ENCODE results near the gene APMAP. TPM values are rescaled to one million over a fixed set of nuclear protein-coding genes. Genes with fewer than 3 reads are reported as not detected.

The APMAP gene
- total and polyA plus RNA-seq, 2 of the 13 experiments (the other 11 are each of a cell fraction or from before 2014, with no cell fraction given): 168 to 214 TPM

DNA sequence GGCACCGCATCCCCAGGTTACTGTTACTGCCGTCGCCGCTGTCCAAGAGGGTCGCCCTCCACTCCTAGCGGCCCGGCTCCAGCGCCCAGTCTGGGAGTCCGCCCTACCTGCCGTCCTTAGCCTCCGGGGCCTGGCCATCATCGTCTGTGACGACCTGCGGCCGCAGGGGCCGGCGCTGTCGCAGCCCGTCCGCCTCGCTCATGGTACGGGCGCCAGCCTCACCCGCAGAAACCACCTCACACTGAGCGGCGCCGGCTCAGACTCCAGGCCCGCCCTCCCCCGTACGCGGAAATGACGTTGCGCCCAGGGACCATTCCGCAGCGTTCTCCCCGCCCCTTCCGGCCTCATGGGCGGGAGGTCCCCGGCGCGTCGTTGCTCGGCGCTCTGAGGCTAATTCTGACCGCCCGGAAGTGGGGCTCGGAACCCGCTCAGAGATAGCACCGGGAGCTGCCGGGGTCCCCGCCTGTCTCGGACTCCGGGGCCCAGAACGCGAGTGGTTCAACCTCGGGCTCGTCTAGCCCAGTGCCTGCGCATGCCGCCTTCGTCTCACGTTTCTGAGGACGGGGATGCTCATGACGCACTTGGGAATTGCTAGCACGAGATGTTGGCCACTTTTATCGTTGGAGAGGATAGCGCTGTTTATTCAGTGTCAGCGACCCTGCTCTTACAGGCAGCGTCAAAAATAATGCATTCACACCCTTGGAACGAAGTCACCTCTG, at the start of gene APMAP (continued):
- TF ChIP-seq BORCS8-MEF2B (CRISPR knock-in tag; IDR thresholded peaks at IDR 0.05) (peak; percentile 96), ELF4 (CRISPR knock-in tag; IDR thresholded peaks at IDR 0.05; ENCODE audit: borderline replicate concordance) (peak; percentile 94), ZNF598 (CRISPR knock-in tag; IDR thresholded peaks at IDR 0.05; ENCODE audit: borderline replicate concordance) (peak; percentile 99), MAFF (IDR thresholded peaks at IDR 0.05; ENCODE audit: low read depth, low read length) (no peak), ZMAT3 (CRISPR knock-in tag; conservative IDR thresholded peaks at IDR 0.05) (peak; percentile 98), ASH2L (IDR thresholded peaks at IDR 0.05; ENCODE audit: insufficient read length, low read depth, low read length) (peak; percentile 98), ZNF441 (CRISPR knock-in tag; IDR thresholded peaks at IDR 0.05; ENCODE audit: borderline replicate concordance) (peak; percentile 95), ZNF780A (CRISPR knock-in tag; IDR thresholded peaks at IDR 0.05) (no peak), BCLAF1 (IDR thresholded peaks at IDR 0.05) (no peak), XBP1 (CRISPR knock-in tag; IDR thresholded peaks at IDR 0.05) (peak; percentile 67; the same call in 1 of the 2 replicates), ZNF562 (CRISPR knock-in tag; IDR thresholded peaks at IDR 0.05; ENCODE audit: borderline replicate concordance) (no peak), ZNF766 (CRISPR knock-in tag; IDR thresholded peaks at IDR 0.05; ENCODE audit: borderline replicate concordance) (peak; percentile 98), SIN3B (IDR thresholded peaks at IDR 0.05; ENCODE audit: low read length) (peak; percentile 57; the same call in 1 of the 2 replicates), ZNF577 (CRISPR knock-in tag; IDR thresholded peaks at IDR 0.05; ENCODE audit: borderline replicate concordance, low read depth) (no peak), JUNB (CRISPR knock-in tag; IDR thresholded peaks at IDR 0.05; ENCODE audit: borderline replicate concordance) (no peak), ZNF784 (CRISPR knock-in tag; IDR thresholded peaks at IDR 0.05; ENCODE audit: borderline replicate concordance) (peak; percentile 92), SNRNP70 (IDR thresholded peaks at IDR 0.05; ENCODE audit: low read depth, low read length) (no peak), ZBTB25 (CRISPR knock-in tag; IDR thresholded peaks at IDR 0.05) (peak; percentile 95), ZFX (CRISPR knock-in tag; IDR thresholded peaks at IDR 0.05; ENCODE audit: low read depth) (peak; percentile 95), STAG1 (CRISPR knock-in tag; IDR thresholded peaks at IDR 0.05) (no peak; the same call in none of the 2 replicates), REPIN1 (CRISPR knock-in tag; IDR thresholded peaks at IDR 0.05; ENCODE audit: borderline replicate concordance, low read depth) (peak; percentile 99), RARA (CRISPR knock-in tag; IDR thresholded peaks at IDR 0.05) (0 out of 2 replicates have a peak, but pooled peaks have one; percentile 58), ZNF34 (CRISPR knock-in tag; IDR thresholded peaks at IDR 0.05; ENCODE audit: borderline replicate concordance) (no peak; the same call in none of the 2 replicates)
- TF ChIP-seq, protein P1, sequence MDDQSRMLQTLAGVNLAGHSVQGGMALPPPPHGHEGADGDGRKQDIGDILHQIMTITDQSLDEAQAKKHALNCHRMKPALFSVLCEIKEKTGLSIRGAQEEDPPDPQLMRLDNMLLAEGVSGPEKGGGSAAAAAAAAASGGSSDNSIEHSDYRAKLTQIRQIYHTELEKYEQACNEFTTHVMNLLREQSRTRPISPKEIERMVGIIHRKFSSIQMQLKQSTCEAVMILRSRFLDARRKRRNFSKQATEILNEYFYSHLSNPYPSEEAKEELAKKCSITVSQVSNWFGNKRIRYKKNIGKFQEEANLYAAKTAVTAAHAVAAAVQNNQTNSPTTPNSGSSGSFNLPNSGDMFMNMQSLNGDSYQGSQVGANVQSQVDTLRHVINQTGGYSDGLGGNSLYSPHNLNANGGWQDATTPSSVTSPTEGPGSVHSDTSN (CRISPR knock-in tag; IDR thresholded peaks at IDR 0.05; ENCODE audit: borderline replicate concordance): peak; percentile 58; the same call in 1 of the 2 replicates

All from HepG2 (cell line).